Trophoblast cell (in vitro differentiated cells and primary cell): ENCODE data around the gene GADD45GIP1.

Experiments
- DNase-seq, 2 donors: peaks; one replicate each; pipeline ENCODE4 v3.0.0-alpha.2; 2016
- H2AFZ ChIP-seq: 2 replicates; pipeline ENCODE4 v1.6.1; 2013; ENCODE audit warnings: low read length, moderate library complexity, mild to moderate bottlenecking; ENCODE audit not compliant: insufficient read depth, poor library complexity
- H2AK5ac ChIP-seq: 2 replicates; pipeline ENCODE4 v1.6.1; 2013; ENCODE audit warnings: mild to moderate bottlenecking, low read length
- H2BK120ac ChIP-seq: 2 replicates; pipeline ENCODE4 v1.6.1; 2013; ENCODE audit warnings: low read length, mild to moderate bottlenecking, moderate library complexity; ENCODE audit not compliant: insufficient read depth, poor library complexity
- H2BK12ac ChIP-seq: 2 replicates; pipeline ENCODE4 v1.6.1; 2013; ENCODE audit warnings: mild to moderate bottlenecking, low read length, moderate library complexity
- H2BK5ac ChIP-seq: 2 replicates; pipeline ENCODE4 v1.6.1; 2013; ENCODE audit warnings: low read length, low read depth, moderate library complexity, mild to moderate bottlenecking; ENCODE audit not compliant: poor library complexity
- H3K14ac ChIP-seq: 2 replicates; pipeline ENCODE4 v1.6.1; 2013; ENCODE audit warnings: mild to moderate bottlenecking, low read length
- H3K18ac ChIP-seq: 2 replicates; pipeline ENCODE4 v1.6.1; 2013; ENCODE audit warnings: mild to moderate bottlenecking, low read length
- H3K23ac ChIP-seq: 2 replicates; pipeline ENCODE4 v1.6.1; 2013; ENCODE audit warnings: low read length
- H3K27ac ChIP-seq: 2 replicates; pipeline ENCODE4 v1.5.1; 2013; ENCODE audit warnings: low read depth, mild to moderate bottlenecking, inconsistent platforms, low read length, moderate library complexity
- H3K27me3 ChIP-seq: 2 replicates; pipeline ENCODE4 v1.6.1; 2013; ENCODE audit warnings: inconsistent platforms, mild to moderate bottlenecking, low read length, moderate library complexity; ENCODE audit not compliant: insufficient read depth
- H3K36me3 ChIP-seq, 2 experiments: 1 replicate in 1 of 2; 2 replicates in 1 of 2; pipeline ENCODE4 v1.6.1; 2013; ENCODE audit warnings: low read length in 2 of 2, mild to moderate bottlenecking in 2 of 2, moderate library complexity in 1 of 2; ENCODE audit not compliant: insufficient read depth in 2 of 2, control insufficient read depth in 1 of 2
- H3K4ac ChIP-seq: 2 replicates; pipeline ENCODE4 v1.6.1; 2013; ENCODE audit warnings: low read depth, mild to moderate bottlenecking, low read length, moderate library complexity
- H3K4me1 ChIP-seq, 2 experiments: 1 replicate in 1 of 2; 2 replicates in 1 of 2; pipeline ENCODE4 v1.6.1; 2013; ENCODE audit warnings: low read length in 2 of 2, mild to moderate bottlenecking in 2 of 2, moderate library complexity in 1 of 2; ENCODE audit not compliant: insufficient read depth in 2 of 2, control insufficient read depth in 1 of 2
- H3K4me2 ChIP-seq: 2 replicates; pipeline ENCODE4 v1.6.1; 2013; ENCODE audit warnings: inconsistent platforms, mild to moderate bottlenecking, low read length, moderate library complexity
- H3K4me3 ChIP-seq: 2 replicates; pipeline ENCODE4 v1.5.1; 2013; ENCODE audit warnings: mild to moderate bottlenecking, low read depth, low read length, inconsistent platforms
- H3K79me1 ChIP-seq: one replicate; pipeline ENCODE4 v1.6.1; 2013; ENCODE audit warnings: low read length
- H3K79me2 ChIP-seq: 2 replicates; pipeline ENCODE4 v1.6.1; 2013; ENCODE audit warnings: low read length, mild to moderate bottlenecking; ENCODE audit not compliant: control insufficient read depth, insufficient read depth, poor library complexity
- H3K9ac ChIP-seq: 2 replicates; pipeline ENCODE4 v1.6.1; 2013; ENCODE audit warnings: mild to moderate bottlenecking, low read length
- H3K9me3 ChIP-seq: 2 replicates; pipeline ENCODE4 v1.6.1; 2013; ENCODE audit warnings: low read depth, mild to moderate bottlenecking, control low read depth, inconsistent platforms, low read length; ENCODE audit not compliant: insufficient read depth
- H4K12ac ChIP-seq: 2 replicates; pipeline ENCODE4 v1.6.1; 2013; ENCODE audit warnings: low read depth, mild to moderate bottlenecking, low read length, moderate library complexity
- H4K8ac ChIP-seq: 2 replicates; pipeline ENCODE4 v1.6.1; 2013; ENCODE audit warnings: low read depth, mild to moderate bottlenecking, low read length, moderate library complexity
- H4K91ac ChIP-seq: one replicate; pipeline ENCODE4 v1.6.1; 2013; ENCODE audit warnings: low read depth, mild to moderate bottlenecking, low read length, moderate library complexity
- WGBS: extraction: QIAGEN DNeasy Blood & Tissue Kit; methylation state at CpG from one replicate; pipeline ENCODE4 v1.1.7; 2013; ENCODE audit warnings: missing lambda C conversion rate; ENCODE audit not compliant: insufficient read length, insufficient coverage; ENCODE audit errors: extremely low coverage; 5-methylcytosine and 5-hydroxymethylcytosine counted together

The GADD45GIP1 gene

DNA sequence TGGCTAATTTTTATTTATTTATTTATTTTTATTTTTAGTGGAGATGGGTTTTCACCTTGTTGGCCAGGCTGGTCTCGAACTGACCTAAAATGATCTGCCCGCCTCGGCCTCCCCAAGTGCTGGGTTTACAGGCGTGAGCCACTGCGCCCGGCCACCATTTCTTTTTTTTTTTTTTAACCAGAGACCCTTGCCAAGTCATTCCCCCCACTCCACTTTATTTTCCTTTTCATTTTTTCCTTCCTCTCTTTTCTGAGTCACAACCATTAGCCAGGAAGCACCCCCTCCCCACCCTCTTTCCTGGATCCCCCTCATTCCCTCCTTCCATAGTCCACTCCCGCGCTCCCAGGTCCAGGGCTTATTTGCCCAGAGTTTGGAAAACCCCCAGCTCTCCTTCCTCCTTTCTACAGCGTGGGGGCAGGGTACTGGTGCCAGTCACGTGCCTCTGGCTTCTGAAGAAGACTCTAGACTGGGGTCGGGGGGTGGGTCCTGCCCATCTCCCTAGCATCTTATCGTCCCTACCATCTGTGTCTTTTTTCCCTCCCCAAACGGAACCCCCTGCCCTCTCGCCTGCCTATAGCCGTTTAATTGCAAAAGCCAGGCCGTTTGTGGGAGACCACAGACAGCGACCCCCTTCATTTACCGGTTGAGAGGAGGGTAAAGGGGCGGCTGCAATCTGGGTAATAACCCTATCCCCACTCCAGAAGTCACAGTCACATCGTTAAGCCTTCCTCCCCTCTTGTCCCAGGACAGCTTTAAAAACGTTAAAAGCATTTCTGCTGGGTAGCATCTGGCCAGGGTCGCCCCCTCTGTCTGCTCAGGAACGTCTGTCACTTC is 19.7 kb downstream of the GADD45GIP1 start:
- H2AK5ac ChIP-seq, result peak overlapping the region; percentile 96
- no CpG with 5 or more reads among the region's 23 CpGs for WGBS
- peak overlapping the region; percentile 95 for H3K14ac ChIP-seq

DNA sequence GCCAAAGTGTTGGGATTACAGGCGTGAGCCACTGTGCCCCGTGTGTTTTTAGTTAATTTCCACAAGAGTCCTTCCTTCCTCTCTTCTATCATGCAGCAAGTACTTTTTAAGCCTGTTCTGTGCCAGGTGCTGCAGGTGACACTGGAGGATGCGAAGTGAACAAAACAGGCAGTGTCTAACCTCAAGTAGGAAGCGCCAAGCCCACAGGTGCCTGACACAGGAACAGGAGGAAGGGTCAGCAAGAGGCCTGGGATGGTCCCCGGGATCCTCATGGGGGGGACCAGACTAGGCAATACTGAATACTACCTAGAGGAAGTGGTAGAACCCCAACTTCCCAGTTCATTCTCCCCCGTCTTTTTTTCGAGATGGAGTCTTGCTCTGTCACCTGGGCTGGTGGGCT is 20.4 kb downstream of the GADD45GIP1 start:
- Histone ChIP-seq H3K14ac (no peak overlapping the region), H3K4me3 (no peak overlapping the region), H3K18ac (no peak overlapping the region), H2AK5ac (no peak overlapping the region), H3K4ac (no peak overlapping the region), H2AFZ (no peak overlapping the region), H3K23ac (no peak overlapping the region), H4K91ac (no peak overlapping the region), H3K9me3 (peaks cover 2% of the 10 kb centered on the region), H3K36me3 (peaks cover 21 to 23% of the 10 kb centered on the region in 2 experiments), H2BK12ac (no peak overlapping the region), H3K27ac (no peak overlapping the region), H3K27me3 (no peaks in the 10 kb centered on the region), H4K12ac (no peak overlapping the region), H3K4me2 (no peak overlapping the region), H4K8ac (no peak overlapping the region), H2BK5ac (no peak overlapping the region), H3K79me2 (peaks cover 31% of the 10 kb centered on the region), H3K4me1 (peaks cover 23 to 25% of the 10 kb centered on the region in 2 experiments), H3K9ac (no peak overlapping the region), H3K79me1 (peaks cover 25% of the 10 kb centered on the region), H2BK120ac (no peak overlapping the region)
- no CpG with 5 or more reads among the region's 7 CpGs for WGBS
- DNase-seq, result no peak

More for the DNA sequence above, 19.7 kb downstream of the GADD45GIP1 start:
- Histone ChIP-seq H2BK12ac (no peak overlapping the region), H3K4me2 (peak overlapping the region; percentile 82), H4K91ac (peak overlapping the region; percentile 93), H3K27me3 (no peaks in the 10 kb centered on the region), H3K36me3 (peaks cover 28 to 30% of the 10 kb centered on the region in 2 experiments), H2BK120ac (peak overlapping the region; percentile 82), H3K9ac (peak overlapping the region; percentile 82), H3K4me3 (peak overlapping the region; percentile 69), H3K18ac (peak overlapping the region; percentile 88), H4K8ac (peak overlapping the region; percentile 95), H3K4ac (peak overlapping the region; percentile 93), H3K23ac (no peak overlapping the region), H4K12ac (peak overlapping the region; percentile 96), H3K9me3 (peaks cover 2% of the 10 kb centered on the region), H3K27ac (no peak overlapping the region), H2BK5ac (peak overlapping the region; percentile 55), H3K79me2 (peaks cover 31% of the 10 kb centered on the region), H2AFZ (peak overlapping the region; percentile 90), H3K4me1 (peaks cover 22 to 24% of the 10 kb centered on the region in 2 experiments), H3K79me1 (peaks cover 25% of the 10 kb centered on the region)
- DNase-seq, result no peak

- Histone ChIP-seq H2AK5ac (no peak overlapping the region), H4K91ac (no peak overlapping the region), H2BK12ac (no peak overlapping the region), H3K4ac (no peak overlapping the region), H2BK120ac (no peak overlapping the region), H3K4me3 (no peak overlapping the region), H3K79me1 (peaks cover 23% of the 10 kb centered on the region), H3K9ac (no peak overlapping the region), H2AFZ (no peak overlapping the region), H3K36me3 (peaks cover 15% of the 10 kb centered on the region in 2 experiments), H3K18ac (no peak overlapping the region), H3K27me3 (no peaks in the 10 kb centered on the region), H3K27ac (no peak overlapping the region), H3K79me2 (peaks cover 28% of the 10 kb centered on the region), H3K9me3 (peaks cover 2% of the 10 kb centered on the region), H4K12ac (no peak overlapping the region), H3K14ac (no peak overlapping the region), H4K8ac (no peak overlapping the region), H3K23ac (no peak overlapping the region), H3K4me1 (peaks cover 16% of the 10 kb centered on the region in 2 experiments), H3K4me2 (no peak overlapping the region), H2BK5ac (no peak overlapping the region)
- peak; percentile 87 to 95 for DNase-seq
- no CpG with 5 or more reads among the region's 10 CpGs for WGBS
Measured at GRCh38 chr19:12935071-12935470, 22.0 kb downstream of the GADD45GIP1 start.

DNA sequence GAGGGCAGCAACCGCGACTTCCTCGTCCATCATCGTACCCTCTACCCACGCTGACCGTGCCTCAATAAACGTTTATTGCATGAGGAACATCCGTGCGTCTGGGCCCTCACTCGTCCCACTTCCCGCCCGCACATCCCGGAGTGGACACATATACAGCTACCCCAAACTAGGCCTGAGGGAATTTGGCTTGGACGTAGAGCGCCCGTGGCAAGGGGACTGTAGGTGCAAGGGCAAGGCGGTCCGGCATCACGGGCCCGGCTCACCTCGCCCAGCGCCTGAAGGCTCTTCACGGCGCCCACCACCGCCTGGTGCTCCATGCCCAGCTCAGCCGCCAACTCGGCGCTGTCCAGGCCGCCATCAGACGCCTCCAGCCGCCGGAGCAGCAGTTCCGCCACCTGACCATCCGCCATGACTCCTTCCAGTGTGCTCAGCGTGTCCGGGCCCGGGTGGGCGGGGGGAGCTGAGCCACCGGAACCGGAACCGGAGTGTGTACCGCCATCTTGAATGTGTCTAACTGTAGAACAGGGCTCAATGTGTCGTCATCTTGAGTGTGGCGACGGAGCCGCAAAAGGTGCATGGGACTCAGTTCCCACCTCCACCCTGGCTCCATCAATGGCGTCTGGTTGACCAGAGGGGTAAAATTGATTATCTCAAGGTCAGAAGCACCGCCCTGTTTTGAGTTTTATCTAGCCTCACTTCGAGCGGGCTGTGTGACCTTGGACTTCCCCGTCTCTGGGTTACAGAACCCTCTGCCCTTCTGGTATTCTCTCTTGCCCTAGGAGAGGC is 23.5 kb downstream of the GADD45GIP1 start, which contains the start of gene FARSA:
FARSA (minus strand) TSS at position 425 of the 786 bp plus-strand sequence; CDS start at position 410, 15 bp downstream.
- Histone ChIP-seq H3K79me1 (peaks cover 16% of the 10 kb centered on the region), H2BK120ac (peak within 1 kb of the TSS; percentile 88), H3K23ac (no peak within 1 kb of the TSS), H3K18ac (peak within 1 kb of the TSS; percentile 91), H3K27me3 (no peaks in the 10 kb centered on the region), H3K27ac (peak within 1 kb of the TSS; percentile 29), H3K9me3 (peaks cover under 1% of the 10 kb centered on the region), H4K12ac (peak within 1 kb of the TSS; percentile 89), H3K4me2 (peak within 1 kb of the TSS; percentile 82), H2BK12ac (peak within 1 kb of the TSS; percentile 10), H3K9ac (peak within 1 kb of the TSS; percentile 89), H4K8ac (peak within 1 kb of the TSS; percentile 96), H2AK5ac (peak within 1 kb of the TSS; percentile 71), H3K14ac (peak within 1 kb of the TSS; percentile 96), H2AFZ (peak within 1 kb of the TSS; percentile 91), H3K79me2 (peaks cover 15% of the 10 kb centered on the region), H3K4me3 (peak within 1 kb of the TSS; percentile 96), H3K36me3 (peaks cover 17 to 18% of the 10 kb centered on the region in 2 experiments), H3K4ac (peak within 1 kb of the TSS; percentile 86), H2BK5ac (peak within 1 kb of the TSS; percentile 77), H4K91ac (peak within 1 kb of the TSS; percentile 82), H3K4me1 (peaks cover 13% of the 10 kb centered on the region in 2 experiments)
- no CpG with 5 or more reads among the region's 51 CpGs for WGBS
- peak; percentile 86 to 93 for DNase-seq
